Measurements from ENCODE around the gene RXRA. TPM values are rescaled to one million over a fixed set of nuclear protein-coding genes. Genes with fewer than 3 reads are reported as not detected.

Gene RXRA
- total RNA-seq, 1 donor from 2014 or later, result 49.4 TPM

DNA sequence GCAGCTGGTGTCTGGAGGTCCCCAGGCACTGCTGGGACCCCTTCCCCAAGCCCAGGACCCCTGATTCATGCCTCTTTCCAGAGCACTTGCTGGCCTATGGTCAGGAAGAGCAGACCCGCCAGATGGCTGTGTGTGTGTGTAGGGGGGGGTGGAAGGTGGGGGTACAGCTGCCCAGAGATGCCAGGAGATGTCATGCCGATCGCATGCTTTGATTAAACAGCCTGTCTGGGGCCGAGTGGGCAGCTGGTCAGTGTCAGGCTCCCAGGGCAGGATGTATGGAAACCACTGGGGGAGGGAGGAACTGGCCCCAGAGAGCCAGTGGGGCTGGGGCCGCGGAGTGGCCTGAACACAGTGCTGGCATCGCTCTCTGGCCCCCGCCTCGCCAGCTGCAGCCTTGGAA is 23.7 kb downstream of the RXRA start:
- Histone ChIP-seq H3K36me3 (no peaks in the 10 kb centered on the region), H3K4me1 (peaks cover 100% of the 10 kb centered on the region), H3K27me3 (no peaks in the 10 kb centered on the region), H3K4me3 (no peak overlapping the region), H3K9me3 (no peaks in the 10 kb centered on the region), H3K27ac (peak overlapping the region; percentile 28)
- intact Hi-C loops (cut with DNase I), result no loop called here
- TF ChIP-seq, protein P1, sequence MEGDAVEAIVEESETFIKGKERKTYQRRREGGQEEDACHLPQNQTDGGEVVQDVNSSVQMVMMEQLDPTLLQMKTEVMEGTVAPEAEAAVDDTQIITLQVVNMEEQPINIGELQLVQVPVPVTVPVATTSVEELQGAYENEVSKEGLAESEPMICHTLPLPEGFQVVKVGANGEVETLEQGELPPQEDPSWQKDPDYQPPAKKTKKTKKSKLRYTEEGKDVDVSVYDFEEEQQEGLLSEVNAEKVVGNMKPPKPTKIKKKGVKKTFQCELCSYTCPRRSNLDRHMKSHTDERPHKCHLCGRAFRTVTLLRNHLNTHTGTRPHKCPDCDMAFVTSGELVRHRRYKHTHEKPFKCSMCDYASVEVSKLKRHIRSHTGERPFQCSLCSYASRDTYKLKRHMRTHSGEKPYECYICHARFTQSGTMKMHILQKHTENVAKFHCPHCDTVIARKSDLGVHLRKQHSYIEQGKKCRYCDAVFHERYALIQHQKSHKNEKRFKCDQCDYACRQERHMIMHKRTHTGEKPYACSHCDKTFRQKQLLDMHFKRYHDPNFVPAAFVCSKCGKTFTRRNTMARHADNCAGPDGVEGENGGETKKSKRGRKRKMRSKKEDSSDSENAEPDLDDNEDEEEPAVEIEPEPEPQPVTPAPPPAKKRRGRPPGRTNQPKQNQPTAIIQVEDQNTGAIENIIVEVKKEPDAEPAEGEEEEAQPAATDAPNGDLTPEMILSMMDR (IDR thresholded peaks at IDR 0.05), result no peak
- TF ChIP-seq POLR2A (IDR thresholded peaks at IDR 0.05) (no peak), POLR2AphosphoS5 (IDR thresholded peaks at IDR 0.05; ENCODE audit: insufficient read depth in 1 of 2, low read depth in 1 of 2) (no peak)
- no peak for DNase-seq (ENCODE audit: extremely low spot score in 2 of 2)

DNA sequence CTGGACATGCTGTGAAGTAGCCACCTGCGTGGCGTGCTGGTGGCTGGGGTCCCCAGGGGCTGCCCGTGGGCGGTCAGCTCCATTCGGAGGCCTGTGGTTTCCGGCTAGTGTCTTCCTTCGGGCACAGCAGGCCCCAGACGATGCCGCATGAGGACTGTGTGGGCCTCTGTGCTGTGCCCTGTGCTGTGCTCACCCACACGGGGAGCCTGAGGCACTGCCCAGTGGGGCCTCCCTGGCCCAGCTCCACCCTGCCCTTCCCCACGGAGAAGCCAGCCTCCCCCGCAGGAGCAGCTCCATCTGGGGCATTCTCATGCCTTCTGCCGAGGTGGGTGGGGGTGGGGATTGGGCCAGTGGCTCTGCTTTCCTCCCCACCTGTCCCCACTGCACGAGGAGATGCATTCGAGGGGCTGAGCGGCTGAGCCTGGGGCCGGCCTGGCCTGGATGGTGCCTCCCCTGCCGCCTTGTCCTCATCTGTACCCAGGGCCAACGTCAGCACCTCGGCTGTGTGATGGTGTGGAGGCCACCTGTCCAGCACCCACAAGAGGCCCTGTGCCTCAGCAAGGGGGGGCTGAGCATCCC is 24.2 kb downstream of the RXRA start:
- intact Hi-C loops (cut with DNase I), result no loop called here
- TF ChIP-seq, protein P1 (IDR thresholded peaks at IDR 0.05), result no peak
- no peak for TF ChIP-seq POLR2AphosphoS5 (IDR thresholded peaks at IDR 0.05; ENCODE audit: insufficient read depth in 1 of 2, low read depth in 1 of 2)
- TF ChIP-seq POLR2A (IDR thresholded peaks at IDR 0.05), result no peak
- Histone ChIP-seq H3K4me1 (peaks cover 100% of the 10 kb centered on the region), H3K36me3 (no peaks in the 10 kb centered on the region), H3K27ac (peak overlapping the region; percentile 28), H3K27me3 (no peaks in the 10 kb centered on the region), H3K9me3 (no peaks in the 10 kb centered on the region), H3K4me3 (no peak overlapping the region)
- DNase-seq (ENCODE audit: extremely low spot score in 2 of 2), result no peak

DNA sequence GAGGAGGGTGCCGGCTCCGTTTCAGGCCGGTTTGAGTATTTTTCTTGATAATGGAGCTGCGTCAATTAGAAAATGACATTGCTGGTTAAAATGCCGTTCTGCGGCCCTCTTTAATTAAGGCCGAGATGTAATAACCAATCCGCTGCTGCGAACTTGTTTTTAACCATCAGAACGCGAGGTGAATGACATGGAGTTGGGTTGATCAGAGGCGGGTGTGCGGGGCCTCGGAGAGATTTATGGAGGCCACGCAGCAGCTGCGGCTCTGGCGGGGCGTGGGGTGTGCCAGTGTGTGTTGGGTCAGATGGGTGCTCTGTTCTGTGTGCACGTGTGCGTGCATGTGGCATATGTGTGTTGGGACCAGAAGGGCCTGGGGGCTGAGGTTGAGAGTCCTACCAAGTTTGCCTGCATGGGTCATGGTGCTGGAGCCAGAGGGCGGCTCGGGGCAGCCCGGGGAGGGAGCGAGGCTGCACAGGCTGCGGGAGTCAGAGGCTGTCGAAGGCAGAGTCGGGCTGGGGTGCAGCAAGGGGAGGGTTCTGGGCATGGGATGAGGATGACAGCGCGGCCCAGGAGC is 25.4 kb downstream of the RXRA start:
- Histone ChIP-seq H3K36me3 (no peaks in the 10 kb centered on the region), H3K4me1 (peaks cover 100% of the 10 kb centered on the region)
- TF ChIP-seq, protein P1 (IDR thresholded peaks at IDR 0.05), result no peak
- TF ChIP-seq POLR2A (IDR thresholded peaks at IDR 0.05), result no peak
- no peak for TF ChIP-seq POLR2AphosphoS5 (IDR thresholded peaks at IDR 0.05; ENCODE audit: insufficient read depth in 1 of 2, low read depth in 1 of 2)

DNA sequence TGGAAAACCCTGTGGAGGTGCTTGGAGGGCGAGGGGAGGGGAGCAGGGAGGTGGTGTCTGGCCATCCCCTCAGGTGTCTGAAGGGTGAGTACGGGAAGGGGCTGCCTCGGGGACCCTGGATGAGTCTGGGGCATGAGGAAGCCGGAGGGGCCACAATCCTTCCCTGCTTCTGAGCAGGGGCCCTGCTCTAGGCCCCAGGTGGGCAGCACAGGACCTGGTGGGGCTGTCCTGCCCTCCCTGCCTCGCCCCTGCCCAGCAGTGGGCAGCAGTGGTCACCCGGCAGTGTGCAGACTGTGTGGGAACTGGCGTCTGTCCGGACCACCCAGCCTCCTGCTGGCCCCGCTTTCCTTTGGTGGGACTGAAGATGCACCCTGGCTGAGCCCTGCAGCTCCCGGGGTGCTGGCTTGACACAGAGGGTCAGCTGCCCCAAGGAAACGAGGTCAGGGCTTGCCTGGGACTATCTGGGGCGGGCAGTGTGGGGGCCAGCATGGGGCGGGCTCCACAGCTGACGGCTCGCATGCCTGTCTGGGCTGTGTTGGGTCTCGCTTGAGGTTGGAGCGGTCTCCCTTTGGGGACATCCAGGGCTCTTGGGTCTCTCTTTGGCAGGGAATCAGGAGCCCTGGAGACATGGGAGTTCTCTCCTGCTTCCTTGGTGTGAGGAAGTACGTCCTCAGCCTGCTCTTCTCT is 26.1 kb downstream of the RXRA start:
- H3K27ac ChIP-seq, result no peak overlapping the region

More for the DNA sequence above, 25.4 kb downstream of the RXRA start:
- Histone ChIP-seq H3K4me3 (no peak overlapping the region), H3K9me3 (no peaks in the 10 kb centered on the region), H3K27me3 (no peaks in the 10 kb centered on the region), H3K27ac (peak overlapping the region; percentile 6)
- intact Hi-C loops (cut with DNase I), result no loop called here
- no peak for DNase-seq (ENCODE audit: extremely low spot score in 2 of 2)

More for the DNA sequence above, 26.1 kb downstream of the RXRA start:
- H3K36me3 ChIP-seq, result no peaks in the 10 kb centered on the region
- H3K4me3 ChIP-seq, result no peak overlapping the region
- DNase-seq (ENCODE audit: extremely low spot score in 2 of 2), result no peak
- intact Hi-C loops (cut with DNase I), result no loop called here
- no peaks in the 10 kb centered on the region for H3K9me3 ChIP-seq
- TF ChIP-seq, protein P1 (IDR thresholded peaks at IDR 0.05), result no peak
- TF ChIP-seq POLR2AphosphoS5 (IDR thresholded peaks at IDR 0.05; ENCODE audit: insufficient read depth in 1 of 2, low read depth in 1 of 2) (no peak), POLR2A (IDR thresholded peaks at IDR 0.05) (no peak)
- H3K27me3 ChIP-seq, result no peaks in the 10 kb centered on the region
- H3K4me1 ChIP-seq, result peaks cover 100% of the 10 kb centered on the region

Data from vagina (tissue), 2 donors.